ENCODE results near the gene SAGE1.
A peak's percentile ranks its signal among the peaks of the same experiment; 100 is the strongest.
"Not testable (repeated sequence)": the region's sequence is repeated elsewhere in the genome, so short reads cannot be mapped to it uniquely, and the experiment has no call there.

SAGE1 gene

GRCh38 chrX:135893294-135893817 lies at the start of gene SAGE1, which contains the start of gene CT45A10:
Gene SAGE1 (plus strand): TSS chrX:135893716. CDS start chrX:135896243, 2,527 bp downstream.
Gene CT45A10 (minus strand): TSS chrX:135893444. CDS start chrX:135885344, 8,100 bp downstream.
- no peak for DNase-seq

GRCh38 chrX:135854438-135854837 lies 39.1 kb upstream of the SAGE1 start, which contains the start of gene CT45A8:
Gene CT45A8 (minus strand): TSS chrX:135854538. CDS start chrX:135850783, 3,755 bp downstream.
- not testable (repeated sequence) for DNase-seq

- not testable (repeated sequence) for DNase-seq
Measured at GRCh38 chrX:135871712-135872111, 21.8 kb upstream of the SAGE1 start, which contains the start of gene CT45A9. Gene CT45A9 (minus strand): TSS chrX:135871812. CDS start chrX:135868061, 3,751 bp downstream.

- DNase-seq: not testable (repeated sequence)
Measured at GRCh38 chrX:135882741-135883140, 10.8 kb upstream of the SAGE1 start.

GRCh38 chrX:135888230-135888629 lies 5.3 kb upstream of the SAGE1 start:
- not testable (repeated sequence) for DNase-seq

- DNase-seq: not testable (repeated sequence)
Measured at GRCh38 chrX:135888976-135889375, 4.5 kb upstream of the SAGE1 start.

- DNase-seq: no peak
Measured at GRCh38 chrX:135890087-135890585, 3.4 kb upstream of the SAGE1 start.

- no peak for DNase-seq
Measured at GRCh38 chrX:135892781-135893180, 735 bp upstream of the SAGE1 start.

GRCh38 chrX:135910251-135910650 lies 16.7 kb downstream of the SAGE1 start:
- no peak for DNase-seq

GRCh38 chrX:135914404-135914803 lies 20.9 kb downstream of the SAGE1 start:
- no peak for DNase-seq

- DNase-seq: not testable (repeated sequence)
Measured at GRCh38 chrX:135920516-135920915, 27.0 kb downstream of the SAGE1 start.

GRCh38 chrX:135923353-135923752 lies 29.8 kb downstream of the SAGE1 start:
- DNase-seq: no peak

GRCh38 chrX:135927897-135928296 lies 34.4 kb downstream of the SAGE1 start:
- DNase-seq: no peak

GRCh38 chrX:135931644-135932487 lies 38.4 kb downstream of the SAGE1 start:
- peak; percentile 26 for DNase-seq

- no peak for DNase-seq
Measured at GRCh38 chrX:135944486-135944885, 51.0 kb downstream of the SAGE1 start.

- DNase-seq: no peak
Measured at GRCh38 chrX:135951291-135951690, 57.8 kb downstream of the SAGE1 start.

Measured in left hindlimb (tissue), 1 donor.